ENCODE measurements around the gene RERE.

- TF ChIP-seq POLR2A (IDR thresholded peaks at IDR 0.05) (no peak), CTCF (IDR thresholded peaks at IDR 0.05) (no peak)
Measured at GRCh38 chr1:8429549-8430110, 387.8 kb downstream of the RERE start.

Data from thyroid gland (tissue), 4 donors.